ENCODE measurements around the gene SYPL2. TPM values are rescaled to one million over a fixed set of nuclear protein-coding genes. Genes with fewer than 3 reads are reported as not detected.

The SYPL2 gene
- total and polyA plus RNA-seq, 2 donors (not counting 3 experiments of a cell fraction or from before 2014, with no cell fraction given): not detected

- TF ChIP-seq GATA2 (IDR thresholded peaks at IDR 0.05; ENCODE audit: insufficient read depth, insufficient read length, low read depth, low read length): no peak
- FAIRE-seq (no peak), DNase-seq (ENCODE audit: low read depth, low spot score) (no peak)
- Histone ChIP-seq H3K4me2 (ENCODE audit: insufficient read depth, low read length) (no peak overlapping the region), H3K27ac (ENCODE audit: insufficient read depth, low read depth, low read length) (no peak overlapping the region), H3K36me3 (ENCODE audit: control insufficient read depth in 2 of 2, extremely low read depth in 1 of 2, insufficient read depth in 2 of 2, low read length in 2 of 2) (peaks cover 5 to 9% of the 10 kb centered on the region in 2 experiments), H2AFZ (ENCODE audit: low read depth, low read length) (no peak overlapping the region), H3K9me1 (replicated peaks; ENCODE audit: control insufficient read depth, extremely low read depth, insufficient read depth, low read length) (no peaks in the 10 kb centered on the region), H3K9ac (replicated peaks; ENCODE audit: extremely low read depth, insufficient read depth, low read length) (no peak overlapping the region), H3K27me3 (ENCODE audit: control insufficient read depth in 2 of 2, insufficient read depth in 2 of 2, low read length in 2 of 2) (no peaks in the 10 kb centered on the region), H3K4me3 (replicated peaks in 1 of 3; ENCODE audit: insufficient read depth in 1 of 3, low read depth in 1 of 3, low read length in 3 of 3) (no peak overlapping the region), H3K4me1 (ENCODE audit: control insufficient read depth, extremely low read depth, insufficient read depth, low read length) (peaks cover 15% of the 10 kb centered on the region), H3K9me3 (replicated peaks; ENCODE audit: control insufficient read depth, insufficient read depth, low read length) (no peaks in the 10 kb centered on the region), H3K79me2 (ENCODE audit: control insufficient read depth, insufficient read depth, low read length) (peaks cover 44% of the 10 kb centered on the region), H4K20me1 (replicated peaks; ENCODE audit: control insufficient read depth, extremely low read depth, insufficient read depth, low read length) (no peaks in the 10 kb centered on the region)
- dilution Hi-C loops (cut with MboI; ENCODE audit: extremely low pct_ligation_motif_present, low sequenced_read_pairs) (no loop called here), intact Hi-C loops (cut with micrococcal nuclease) (no loop called here)
- ChIA-PET CTCF (interaction anchor here (0.9 kb wide), 1 partner anchor 109 kb away, joined by 3 read pairs; no protein-coding TSS in a partner anchor), POLR2A (interaction anchor here (0.6 kb wide), 1 partner anchor 327 kb away, joined by 3 read pairs; no protein-coding TSS in a partner anchor)
- BruUV-seq (replicated peaks): no TSS peak
Measured at GRCh38 chr1:109423498-109423897, 42.8 kb upstream of the SYPL2 start.

- dilution Hi-C loops (cut with MboI; ENCODE audit: extremely low pct_ligation_motif_present, low sequenced_read_pairs): no loop called here
- Histone ChIP-seq H3K9ac (replicated peaks; ENCODE audit: extremely low read depth, insufficient read depth, low read length) (peak overlapping the region; percentile 83), H3K79me2 (ENCODE audit: control insufficient read depth, insufficient read depth, low read length) (peaks cover 44% of the 10 kb centered on the region), H3K4me3 (replicated peaks in 1 of 3; ENCODE audit: insufficient read depth in 1 of 3, low read depth in 1 of 3, low read length in 3 of 3) (peak overlapping the region; percentile 60 to 89 (median 86)), H3K9me1 (replicated peaks; ENCODE audit: control insufficient read depth, extremely low read depth, insufficient read depth, low read length) (no peaks in the 10 kb centered on the region), H3K4me2 (ENCODE audit: insufficient read depth, low read length) (peak overlapping the region; percentile 95), H3K36me3 (ENCODE audit: control insufficient read depth in 2 of 2, extremely low read depth in 1 of 2, insufficient read depth in 2 of 2, low read length in 2 of 2) (peaks cover 1 to 6% of the 10 kb centered on the region in 2 experiments), H3K27ac (ENCODE audit: insufficient read depth, low read depth, low read length) (peak overlapping the region; percentile 68), H3K9me3 (replicated peaks; ENCODE audit: control insufficient read depth, insufficient read depth, low read length) (no peaks in the 10 kb centered on the region), H3K4me1 (ENCODE audit: control insufficient read depth, extremely low read depth, insufficient read depth, low read length) (peaks cover 15% of the 10 kb centered on the region), H2AFZ (ENCODE audit: low read depth, low read length) (peak overlapping the region; percentile 39), H3K27me3 (ENCODE audit: control insufficient read depth in 2 of 2, insufficient read depth in 2 of 2, low read length in 2 of 2) (no peaks in the 10 kb centered on the region), H4K20me1 (replicated peaks; ENCODE audit: control insufficient read depth, extremely low read depth, insufficient read depth, low read length) (no peaks in the 10 kb centered on the region)
- DNase-seq (ENCODE audit: low read depth, low spot score) (no peak), FAIRE-seq (no peak)
- TF ChIP-seq POLR2A (IDR thresholded peaks at IDR 0.05; ENCODE audit: low read depth, low read length) (no peak), FOS (IDR thresholded peaks at IDR 0.05; ENCODE audit: borderline replicate concordance, insufficient read depth, low read length) (peak; percentile 16)
- intact Hi-C loops (cut with micrococcal nuclease): loop anchor here (1.0 to 2.0 kb wide), 3 partner anchors 26 to 913 kb away; partner anchors contain the start of genes ATXN7L2 and RBM15
- TSS peak; percentile 81 for BruUV-seq (replicated peaks)
- ChIA-PET POLR2A (interaction anchor here (0.6 to 1.1 kb wide), 2 partner anchors 58 to 107 kb away, joined by 3 read pairs; partner anchors contain the start of gene ATXN7L2), CTCF (interaction anchor here (0.8 to 3.6 kb wide), 7 partner anchors 25 to 107 kb away, joined by 3 to 29 read pairs (median 4); partner anchors contain the start of genes ATXN7L2 and CYB561D1)
Measured at GRCh38 chr1:109425391-109426280, 40.7 kb upstream of the SYPL2 start.
